HEK293T (cell line): ENCODE results near the gene RCN2.

Source experiments
- ARNT ChIP-seq: fragments of 450-650 bp; IDR thresholded peaks from 2 replicates; pipeline ENCODE4 v1.6.1; 2017; ENCODE audit warnings: mild to moderate bottlenecking
- BHLHE40 ChIP-seq: fragments of 450-650 bp; IDR thresholded peaks from 2 replicates; pipeline ENCODE4 v1.6.1; 2016; ENCODE audit warnings: mild to moderate bottlenecking, moderate library complexity, borderline replicate concordance
- ELF4 ChIP-seq: fragments of 450-650 bp; IDR thresholded peaks from 2 replicates; pipeline ENCODE4 v1.6.1; 2017; ENCODE audit warnings: antibody characterized with exemption
- FOXA1 ChIP-seq: fragments of 450-650 bp; IDR thresholded peaks from 2 replicates; pipeline ENCODE4 v1.6.1; 2016; ENCODE audit warnings: mild to moderate bottlenecking
- FOXK2 ChIP-seq: fragments of 450-650 bp; IDR thresholded peaks from 2 replicates; pipeline ENCODE4 v1.6.1; 2016; ENCODE audit warnings: mild to moderate bottlenecking
- FOXM1 ChIP-seq: fragments of 450-650 bp; IDR thresholded peaks from 2 replicates; pipeline ENCODE4 v1.6.1; 2017; ENCODE audit warnings: mild to moderate bottlenecking, borderline replicate concordance
- HDGF ChIP-seq: fragments of 450-650 bp; IDR thresholded peaks from 2 replicates; pipeline ENCODE4 v1.6.1; 2017; ENCODE audit warnings: antibody characterized with exemption, borderline replicate concordance
- L3MBTL2 ChIP-seq: fragments of 450-650 bp; conservative IDR thresholded peaks from 2 replicates; pipeline ENCODE4 v1.6.1; 2016; ENCODE audit warnings: mild to moderate bottlenecking
- NFRKB ChIP-seq: fragments of 450-650 bp; IDR thresholded peaks from 2 replicates; pipeline ENCODE4 v1.6.1; 2016; ENCODE audit warnings: mild to moderate bottlenecking, moderate library complexity
- PKNOX1 ChIP-seq: fragments of 450-650 bp; IDR thresholded peaks from 2 replicates; pipeline ENCODE4 v1.6.1; 2016
- SP1 ChIP-seq: fragments of 450-650 bp; IDR thresholded peaks from 2 replicates; pipeline ENCODE4 v1.6.1; 2017
- SUZ12 ChIP-seq: fragments of 450-650 bp; IDR thresholded peaks from 2 replicates; pipeline ENCODE4 v1.6.1; 2016; ENCODE audit warnings: mild to moderate bottlenecking
- TARDBP ChIP-seq: fragments of 450-650 bp; IDR thresholded peaks from 2 replicates; pipeline ENCODE4 v1.6.1; 2016
- ZNF384 ChIP-seq: fragments of 450-650 bp; IDR thresholded peaks from 2 replicates; pipeline ENCODE4 v1.6.1; 2016

GRCh38 chr15:76996076-76996525 lies 64.6 kb downstream of the RCN2 start:
- TF ChIP-seq SUZ12 = no peak
- no peak for TF ChIP-seq SP1
- no peak for TF ChIP-seq ZNF384
- no peak for TF ChIP-seq FOXA1
- TF ChIP-seq TARDBP = no peak
- TF ChIP-seq ELF4 = no peak
- no peak for TF ChIP-seq NFRKB
- no peak for TF ChIP-seq BHLHE40
- TF ChIP-seq FOXM1 = no peak
- no peak for TF ChIP-seq L3MBTL2
- TF ChIP-seq FOXK2 = no peak
- no peak for TF ChIP-seq HDGF
- TF ChIP-seq PKNOX1 = no peak
- no peak for TF ChIP-seq ARNT
